Erythroblast (primary cell): ENCODE results near the gene TMEM179.

Experiments
- GATA1 ChIP-seq: IDR thresholded peaks from 2 replicates; pipeline ENCODE4 v1.6.1; 2011; ENCODE audit warnings: low read depth, mild to moderate bottlenecking, control low read depth, low read length, moderate library complexity
- POLR2A ChIP-seq: IDR thresholded peaks from 2 replicates; pipeline ENCODE4 v1.6.1; 2011; ENCODE audit warnings: mild to moderate bottlenecking, low read length

- TF ChIP-seq POLR2A (no peak), GATA1 (no peak)
Observed at GRCh38 chr14:104550340-104550860, 54.2 kb downstream of the TMEM179 start.
